HG02642 (cell line): Measurements from ENCODE around the gene KRTAP1-5.
"Not testable (repeated sequence)": the region's sequence is repeated elsewhere in the genome, so short reads cannot be mapped to it uniquely, and the experiment has no call there.

Experiments
- ATAC-seq: cut with Tn5 transposase; IDR thresholded peaks from one replicate; pipeline ENCODE4 v1.9.1; 2021; ENCODE audit warnings: mild to moderate bottlenecking; ENCODE audit not compliant: unreplicated experiment, poor library complexity

The KRTAP1-5 gene

GRCh38 chr17:41026715-41027471 is at the start of gene KRTAP1-5:
Gene KRTAP1-5, minus strand, starts transcription at chr17:41027208. Its CDS starts 53 bp downstream, at chr17:41027155.
- no peak for ATAC-seq

GRCh38 chr17:41076788-41077187 is 49.8 kb upstream of the KRTAP1-5 start:
- no peak for ATAC-seq

- ATAC-seq: no peak
Observed at GRCh38 chr17:41073676-41074075, 46.7 kb upstream of the KRTAP1-5 start.

GRCh38 chr17:41071606-41072360 is 44.8 kb upstream of the KRTAP1-5 start:
- ATAC-seq: no peak

GRCh38 chr17:41069031-41069430 is 42.0 kb upstream of the KRTAP1-5 start:
- no peak for ATAC-seq

GRCh38 chr17:41067281-41067680 is 40.3 kb upstream of the KRTAP1-5 start:
- ATAC-seq: no peak

- no peak for ATAC-seq
Observed at GRCh38 chr17:41065829-41066624, 39.0 kb upstream of the KRTAP1-5 start, which contains the start of gene KRTAP2-4. Gene KRTAP2-4, minus strand, starts transcription at chr17:41065879. Its CDS starts 34 bp downstream, at chr17:41065845.

GRCh38 chr17:41065016-41065689 is 38.1 kb upstream of the KRTAP1-5 start:
- not testable (repeated sequence) for ATAC-seq

- ATAC-seq: no peak
Observed at GRCh38 chr17:41064301-41064700, 37.3 kb upstream of the KRTAP1-5 start.

GRCh38 chr17:41063449-41063848 is 36.4 kb upstream of the KRTAP1-5 start:
- no peak for ATAC-seq

GRCh38 chr17:41061964-41062363 is 35.0 kb upstream of the KRTAP1-5 start:
- ATAC-seq: no peak

GRCh38 chr17:41060052-41060604 is 33.1 kb upstream of the KRTAP1-5 start, which contains the start of gene KRTAP2-3:
Gene KRTAP2-3, minus strand, starts transcription at chr17:41060114. Its CDS starts 64 bp downstream, at chr17:41060050.
- no peak for ATAC-seq

- ATAC-seq: not testable (repeated sequence)
Observed at GRCh38 chr17:41059276-41060051, 32.5 kb upstream of the KRTAP1-5 start.

GRCh38 chr17:41058741-41059140 is 31.7 kb upstream of the KRTAP1-5 start:
- ATAC-seq: no peak

GRCh38 chr17:41057547-41057946 is 30.5 kb upstream of the KRTAP1-5 start:
- no peak for ATAC-seq

GRCh38 chr17:41055130-41055529 is 28.1 kb upstream of the KRTAP1-5 start, which contains the start of gene KRTAP2-2:
Gene KRTAP2-2, minus strand, starts transcription at chr17:41055230. Its CDS starts 19 bp downstream, at chr17:41055211.
- ATAC-seq: not testable (repeated sequence)

- ATAC-seq: not testable (repeated sequence)
Observed at GRCh38 chr17:41054556-41054955, 27.5 kb upstream of the KRTAP1-5 start.

GRCh38 chr17:41054025-41054424 is 27.0 kb upstream of the KRTAP1-5 start:
- ATAC-seq: no peak

- no peak for ATAC-seq
Observed at GRCh38 chr17:41052566-41052965, 25.6 kb upstream of the KRTAP1-5 start.
